NCI-H1417 treated with DMSO at 0.1 percent for 48 hours (cell line): Measurements from ENCODE around the gene PKP3.
"Not testable (repeated sequence)": the region's sequence is repeated elsewhere in the genome, so short reads cannot be mapped to it uniquely, and the experiment has no call there.

Source experiments
- DNase-seq: peaks from one replicate; lab custom pipeline; 2025; lab: John Stamatoyannopoulos, UW

Gene PKP3

GRCh38 chr11:379205-380094 lies 14.6 kb upstream of the PKP3 start:
- DNase-seq = no peak

DNA sequence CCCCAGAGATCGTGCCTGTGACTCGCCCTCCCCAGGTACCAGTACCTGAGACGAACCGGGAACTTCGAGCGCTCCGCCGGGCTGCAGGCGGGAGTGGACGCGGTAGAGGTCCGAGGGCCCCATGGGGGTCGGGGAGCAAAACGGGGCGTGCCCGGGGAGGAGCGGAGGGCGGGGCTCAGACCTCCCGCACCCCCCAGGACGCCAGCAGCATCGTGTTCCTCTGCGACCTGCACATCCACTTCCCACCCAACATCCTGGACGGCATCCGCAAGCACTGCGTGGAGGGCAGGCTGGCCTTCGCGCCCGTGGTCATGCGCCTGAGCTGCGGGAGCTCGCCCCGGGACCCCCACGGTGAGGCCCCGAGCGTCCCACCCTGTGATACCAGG lies 13.9 kb upstream of the PKP3 start:
- no peak for DNase-seq

DNA sequence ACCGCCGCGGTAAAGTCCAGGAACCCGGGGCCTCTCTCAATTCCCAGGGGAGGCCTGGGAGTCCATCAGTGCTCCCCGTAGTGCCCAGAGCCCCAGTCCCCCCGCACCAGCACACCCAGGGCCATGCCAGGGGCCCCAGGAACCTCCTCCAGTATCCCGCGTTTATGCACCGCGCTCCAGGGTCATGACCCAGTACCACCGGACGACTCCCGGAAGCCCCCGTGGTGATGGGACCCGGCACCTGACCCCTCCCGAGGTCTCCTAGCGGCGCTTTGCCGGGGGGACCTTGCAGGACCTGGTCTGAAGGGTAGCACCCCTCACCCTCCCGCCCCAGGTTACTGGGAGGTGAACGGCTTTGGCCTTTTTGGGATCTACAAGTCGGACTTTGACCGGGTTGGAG lies 13.5 kb upstream of the PKP3 start:
- no peak for DNase-seq

DNA sequence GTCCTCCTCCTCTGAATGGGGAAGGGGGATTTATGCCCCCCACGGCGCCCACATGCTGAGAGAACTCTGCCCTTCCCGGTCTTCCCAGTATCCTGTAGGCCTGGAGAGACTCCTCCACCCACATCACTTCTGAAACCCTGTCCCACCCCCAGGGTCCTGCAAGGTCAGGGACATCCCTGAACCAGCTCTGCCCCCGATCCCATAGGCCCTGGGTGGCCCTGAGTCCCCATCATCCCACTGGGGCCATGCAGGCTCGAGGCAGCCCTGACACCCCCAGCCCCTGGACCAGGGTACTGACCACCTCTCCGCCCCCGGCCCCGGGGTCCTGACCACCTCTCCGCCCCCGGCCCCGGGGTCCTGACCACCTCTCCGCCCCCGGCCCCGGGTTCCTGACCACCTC lies 13.0 kb upstream of the PKP3 start:
- DNase-seq = no peak

DNA sequence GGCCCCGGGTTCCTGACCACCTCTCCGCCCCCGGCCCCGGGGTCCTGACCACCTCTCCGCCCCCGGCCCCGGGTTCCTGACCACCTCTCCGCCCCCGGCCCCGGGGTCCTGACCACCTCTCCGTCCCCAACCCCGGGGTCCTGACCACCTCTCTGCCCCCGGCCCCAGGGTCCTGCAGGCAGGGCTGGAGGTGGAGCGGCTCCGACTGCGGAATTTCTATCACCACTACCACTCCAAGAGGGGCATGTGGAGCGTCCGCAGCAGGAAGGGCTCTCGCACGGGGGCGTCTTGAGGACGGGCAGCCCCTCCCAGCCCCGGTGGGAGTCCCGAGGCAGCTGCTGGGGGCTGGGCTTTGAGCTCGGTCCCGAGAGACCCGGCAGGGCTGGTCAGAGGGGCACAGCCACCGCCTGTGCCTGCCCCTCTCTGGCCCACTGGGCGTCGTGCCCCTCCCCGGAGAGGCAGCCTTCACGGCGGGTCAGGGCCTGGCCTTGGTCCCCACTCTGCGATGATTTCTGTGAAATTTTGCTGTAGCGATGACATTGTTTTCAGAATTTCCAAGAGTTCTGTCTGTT lies 12.4 kb upstream of the PKP3 start:
- no peak for DNase-seq

GRCh38 chr11:382081-382629 lies 11.9 kb upstream of the PKP3 start:
- DNase-seq = no peak

GRCh38 chr11:383431-383830 lies 10.6 kb upstream of the PKP3 start:
- no peak for DNase-seq

GRCh38 chr11:384511-384910 lies 9.5 kb upstream of the PKP3 start:
- DNase-seq = no peak

- no peak for DNase-seq
Measured at GRCh38 chr11:385594-386351, 8.2 kb upstream of the PKP3 start.

- no peak for DNase-seq
Measured at GRCh38 chr11:386483-386882, 7.5 kb upstream of the PKP3 start.

DNA sequence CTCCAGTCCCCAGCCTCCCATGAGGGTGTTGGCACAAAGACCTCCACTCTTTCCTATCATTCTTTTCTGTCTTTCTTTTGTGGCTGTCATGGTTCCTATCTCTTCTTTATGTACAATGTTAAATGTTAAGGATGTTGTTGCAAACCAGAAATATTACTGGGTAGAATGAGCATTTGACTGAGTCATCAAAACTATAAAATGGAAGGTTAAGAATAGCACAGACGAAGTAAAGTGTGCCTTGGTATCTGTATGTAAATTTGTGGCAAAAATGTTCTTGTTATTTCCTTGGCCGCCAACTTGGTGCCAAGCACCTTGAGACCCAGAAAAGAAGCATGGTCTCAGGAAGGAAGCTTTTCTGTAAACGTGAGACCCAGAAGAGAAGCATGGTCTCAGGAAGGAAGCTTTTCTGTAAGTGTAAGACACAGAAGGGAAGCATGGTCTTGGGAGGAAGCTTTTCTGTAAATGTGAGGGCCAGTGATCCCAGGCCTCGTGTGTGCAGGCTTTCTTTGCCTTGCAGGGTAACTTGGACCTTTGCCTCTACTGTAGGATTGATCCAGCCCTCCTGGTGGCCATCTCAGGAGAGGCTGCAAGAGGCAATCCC lies 6.7 kb upstream of the PKP3 start:
- DNase-seq = no peak

GRCh38 chr11:389369-389768 lies 4.6 kb upstream of the PKP3 start:
- DNase-seq = not testable (repeated sequence)

- no peak for DNase-seq
Measured at GRCh38 chr11:390175-390574, 3.8 kb upstream of the PKP3 start.

GRCh38 chr11:391117-392017 lies 2.6 kb upstream of the PKP3 start:
- no peak for DNase-seq

DNA sequence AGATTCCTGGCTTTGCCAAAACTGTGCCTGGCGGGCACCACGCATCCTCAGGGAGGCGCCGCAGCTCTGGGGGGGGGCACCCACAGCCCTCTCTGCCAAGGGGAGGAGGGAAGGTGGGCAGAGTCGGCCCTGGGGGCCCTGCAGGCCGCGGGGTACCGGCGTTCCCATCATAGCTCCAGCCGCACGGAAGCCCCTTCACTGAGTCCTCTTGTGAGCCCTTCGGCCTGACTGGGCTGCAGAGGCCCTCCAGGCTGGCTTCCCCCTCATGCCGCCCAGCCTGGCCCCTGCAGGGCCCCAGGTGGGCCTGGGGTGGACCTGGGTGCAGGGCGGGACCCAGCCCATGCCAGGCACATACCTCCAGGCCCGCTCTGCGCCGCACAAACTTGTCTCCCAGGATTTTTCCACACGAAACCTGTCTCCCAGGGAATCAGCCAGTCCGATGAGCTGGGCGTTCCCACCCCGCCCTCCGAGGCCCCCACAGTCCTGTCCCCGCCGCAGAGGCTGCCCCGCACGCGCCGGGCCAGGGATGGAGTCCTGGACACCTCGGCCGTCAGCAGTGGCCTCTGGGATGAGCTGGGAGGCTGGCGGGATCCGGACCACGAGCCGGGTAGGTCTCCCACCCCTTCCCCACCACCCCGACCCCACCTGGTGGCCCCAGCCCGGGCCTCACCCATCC lies 1.8 kb upstream of the PKP3 start:
- DNase-seq = no peak

DNA sequence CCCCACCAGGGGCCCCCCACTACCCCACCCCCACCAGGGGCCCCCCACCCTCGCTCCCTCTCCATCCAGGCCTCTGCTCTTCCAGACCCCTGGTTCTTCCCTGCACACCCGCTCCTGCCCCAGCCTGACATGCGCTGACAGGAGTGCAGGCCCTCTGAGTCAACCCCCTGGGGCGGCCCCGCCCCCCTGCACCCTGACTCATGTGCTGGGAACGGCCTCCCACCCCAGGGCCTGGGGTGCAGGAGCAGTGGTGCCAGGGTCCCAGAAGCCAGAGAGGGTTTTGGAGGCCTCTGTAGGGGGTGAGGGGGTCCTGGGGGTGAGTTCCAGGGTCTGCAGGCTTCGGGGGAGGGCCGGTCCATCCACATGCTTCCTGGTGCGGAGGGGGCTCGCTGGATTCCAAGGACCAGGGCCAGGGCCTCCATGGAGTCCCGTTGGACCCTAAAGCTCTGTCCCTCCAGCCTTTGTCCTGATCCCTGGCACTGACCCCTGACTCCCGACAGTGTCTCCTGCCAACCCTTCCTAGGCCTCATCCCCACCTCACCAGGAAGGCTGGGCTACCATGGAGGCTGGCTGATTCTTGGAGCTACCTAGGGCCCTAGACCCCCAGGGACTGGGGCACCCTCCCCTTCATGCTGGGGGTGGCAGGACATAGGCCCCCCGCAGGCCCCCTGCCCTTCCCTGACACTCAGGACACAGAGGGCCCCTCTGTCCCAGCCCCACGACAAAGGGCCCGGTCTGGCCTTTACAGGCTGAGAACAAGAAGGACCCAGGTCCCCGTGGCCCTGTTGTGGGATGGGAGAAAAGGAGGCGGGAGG lies 583 bp upstream of the PKP3 start:
- no peak for DNase-seq

- no peak for DNase-seq
Measured at GRCh38 chr11:394858-395655, 1.0 kb downstream of the PKP3 start.

- DNase-seq = no peak
Measured at GRCh38 chr11:395866-396265, 1.9 kb downstream of the PKP3 start.

- DNase-seq = no peak
Measured at GRCh38 chr11:396511-396947, 2.5 kb downstream of the PKP3 start.
